ENCODE results near the gene DAO.

DAO gene

GRCh38 chr12:108928695-108929094 lies 48.8 kb downstream of the DAO start:
- DNase-seq, result no peak

- DNase-seq, result no peak
Observed at GRCh38 chr12:108930155-108930554, 50.3 kb downstream of the DAO start.

- DNase-seq, result no peak
Observed at GRCh38 chr12:108930756-108931155, 50.9 kb downstream of the DAO start.

- DNase-seq, result no peak
Observed at GRCh38 chr12:108933949-108934348, 54.1 kb downstream of the DAO start.

- DNase-seq, result no peak
Observed at GRCh38 chr12:108935159-108935763, 55.4 kb downstream of the DAO start.

GRCh38 chr12:108938247-108938924 lies 58.5 kb downstream of the DAO start:
- DNase-seq, result no peak

- no peak for DNase-seq
Observed at GRCh38 chr12:108939594-108939993, 59.7 kb downstream of the DAO start.

GRCh38 chr12:108940138-108940537 lies 60.2 kb downstream of the DAO start:
- DNase-seq, result no peak

- no peak for DNase-seq
Observed at GRCh38 chr12:108947097-108947496, 67.2 kb downstream of the DAO start.

GRCh38 chr12:108948367-108948766 lies 68.5 kb downstream of the DAO start:
- DNase-seq, result no peak

GRCh38 chr12:108949976-108950375 lies 70.1 kb downstream of the DAO start:
- DNase-seq, result no peak

Data from NCI-H2171 treated with DMSO at 0.1 percent for 48 hours (cell line).